SKM-1 treated with dmso at 0.1 percent for 144 hours (cell line): ENCODE measurements around the gene ST8SIA2.

Experiments used
- DNase-seq: peaks from one replicate; lab custom pipeline; 2025; ENCODE audit not compliant: unreplicated experiment; lab: John Stamatoyannopoulos, UW

Gene ST8SIA2

GRCh38 chr15:92393071-92393979, at the start of gene ST8SIA2:
Gene ST8SIA2 (plus strand): TSS chr15:92393881. CDS start chr15:92394065, 184 bp downstream.
- no peak for DNase-seq

- no peak for DNase-seq
These were observed 49.6 kb upstream of the ST8SIA2 start for GRCh38 chr15:92343924-92344643.

- no peak for DNase-seq
These were observed 47.6 kb upstream of the ST8SIA2 start for GRCh38 chr15:92346063-92346462.

- no peak for DNase-seq
These were observed 38.4 kb upstream of the ST8SIA2 start for GRCh38 chr15:92355307-92355706.

GRCh38 chr15:92361321-92362000, 32.2 kb upstream of the ST8SIA2 start:
- no peak for DNase-seq

- DNase-seq, result no peak
These were observed 31.7 kb upstream of the ST8SIA2 start for GRCh38 chr15:92362001-92362350.

GRCh38 chr15:92365084-92365483, 28.6 kb upstream of the ST8SIA2 start:
- DNase-seq, result no peak

GRCh38 chr15:92365906-92366305, 27.8 kb upstream of the ST8SIA2 start:
- no peak for DNase-seq

GRCh38 chr15:92366381-92366780, 27.3 kb upstream of the ST8SIA2 start:
- no peak for DNase-seq

GRCh38 chr15:92375057-92375456, 18.6 kb upstream of the ST8SIA2 start:
- DNase-seq, result no peak

GRCh38 chr15:92376109-92376508, 17.6 kb upstream of the ST8SIA2 start:
- DNase-seq, result no peak

GRCh38 chr15:92377083-92377789, 16.4 kb upstream of the ST8SIA2 start:
- no peak for DNase-seq

- no peak for DNase-seq
These were observed 10.0 kb upstream of the ST8SIA2 start for GRCh38 chr15:92383519-92384324.

- no peak for DNase-seq
These were observed 9.3 kb upstream of the ST8SIA2 start for GRCh38 chr15:92384381-92384780.

GRCh38 chr15:92385096-92385495, 8.6 kb upstream of the ST8SIA2 start:
- DNase-seq, result no peak

- peak; percentile 5 for DNase-seq
These were observed 2.0 kb upstream of the ST8SIA2 start for GRCh38 chr15:92391640-92392039.

GRCh38 chr15:92392462-92392861, 1.2 kb upstream of the ST8SIA2 start:
- no peak for DNase-seq

GRCh38 chr15:92393980-92394308, 263 bp downstream of the ST8SIA2 start:
- no peak for DNase-seq

GRCh38 chr15:92394309-92395097, 822 bp downstream of the ST8SIA2 start:
- no peak for DNase-seq
